Memory B cell (primary cell): Measurements from ENCODE around the gene COL7A1.

ENCODE experiments used
- ATAC-seq: fragments of 150-1000 bp; cut with Tn5 transposase; 2 replicates; pipeline ENCODE4 v1.10.0; 2021; ENCODE audit warnings: low read depth, mild to moderate bottlenecking, moderate library complexity
- DNase-seq, 2 donors: peaks; one replicate each; pipeline ENCODE4 v3.0.0; 2022; ENCODE audit warnings: low spot score in 2 of 2
- H3K27ac Mint-ChIP-seq: one replicate; pipeline ENCODE4 v1.8.0; 2022; ENCODE audit warnings: mild to moderate bottlenecking, moderate library complexity, mixed read lengths
- H3K27me3 Mint-ChIP-seq: one replicate; pipeline ENCODE4 v1.8.0; 2022; ENCODE audit warnings: mixed read lengths
- H3K36me3 Mint-ChIP-seq: one replicate; pipeline ENCODE4 v1.8.0; 2022; ENCODE audit warnings: mild to moderate bottlenecking, mixed read lengths
- H3K4me1 Mint-ChIP-seq: one replicate; pipeline ENCODE4 v1.8.0; 2022; ENCODE audit warnings: mixed read lengths
- H3K4me3 Mint-ChIP-seq: one replicate; pipeline ENCODE4 v1.8.0; 2022; ENCODE audit warnings: mild to moderate bottlenecking, moderate library complexity, mixed read lengths
- H3K9me3 Mint-ChIP-seq: one replicate; pipeline ENCODE4 v1.8.0; 2022; ENCODE audit warnings: mixed read lengths

The COL7A1 gene

DNA sequence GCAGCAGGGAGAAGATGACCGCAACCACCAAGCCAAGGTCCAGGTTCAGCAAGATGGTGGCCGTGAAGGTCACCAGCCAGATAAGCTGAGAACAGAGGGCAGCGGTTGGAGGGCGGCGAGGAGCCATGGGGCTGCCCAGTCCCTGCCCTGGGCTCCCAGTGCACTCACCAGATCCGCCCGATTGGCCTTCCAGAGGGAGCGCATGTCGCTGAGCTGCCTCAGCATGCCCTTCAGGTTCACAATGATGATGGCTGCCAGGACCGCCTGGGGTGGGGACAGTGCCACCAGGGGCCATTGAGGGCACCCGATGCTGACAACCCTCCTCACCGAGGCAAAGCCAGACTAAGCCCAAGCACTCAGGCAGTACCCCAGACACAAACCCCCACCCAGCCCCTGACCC lies 34.8 kb upstream of the COL7A1 start:
- no peak for ATAC-seq
- no peaks in the 10 kb centered on the region for H3K9me3 Mint-ChIP-seq
- H3K27ac Mint-ChIP-seq = no peak overlapping the region
- DNase-seq = no peak
- no peaks in the 10 kb centered on the region for H3K27me3 Mint-ChIP-seq
- peaks cover 5% of the 10 kb centered on the region for H3K36me3 Mint-ChIP-seq
- no peak overlapping the region for H3K4me3 Mint-ChIP-seq
- H3K4me1 Mint-ChIP-seq = peaks cover 6% of the 10 kb centered on the region

DNA sequence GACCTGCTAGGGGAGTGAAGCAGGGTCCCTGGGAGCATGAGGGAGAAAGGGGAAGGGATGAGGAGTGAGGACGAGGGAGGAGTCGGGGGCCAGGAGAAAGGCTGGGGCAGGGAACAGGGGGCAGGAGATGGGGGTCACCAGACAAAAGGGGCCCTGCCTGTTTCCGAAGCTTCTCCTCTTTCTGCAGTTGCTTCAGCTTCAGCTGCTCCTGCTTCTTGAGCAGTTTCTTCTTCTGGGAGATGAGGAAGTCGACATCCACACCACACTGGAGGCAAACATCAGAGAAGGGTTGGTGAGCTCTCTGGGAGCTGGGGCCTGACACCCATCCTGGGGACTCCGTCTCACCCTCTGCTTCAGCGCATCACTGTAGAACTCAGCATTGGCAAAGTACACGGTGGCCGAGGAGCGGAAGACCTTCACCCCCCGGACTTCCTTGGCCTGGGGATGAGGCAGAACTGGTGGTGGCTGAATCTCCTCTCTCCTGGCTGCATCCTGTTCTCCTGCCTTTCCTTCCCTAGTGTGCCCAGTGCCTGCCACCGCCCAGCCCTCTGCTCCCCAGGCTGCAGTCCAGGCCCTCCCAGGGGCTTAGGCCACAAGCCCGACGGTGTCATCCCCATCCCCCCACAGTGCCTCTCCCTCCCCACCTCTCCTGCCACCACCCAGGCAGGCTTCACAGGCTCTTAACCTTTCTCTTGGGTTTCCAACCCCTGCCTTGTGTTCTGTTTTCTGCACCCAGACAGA lies 33.3 kb upstream of the COL7A1 start:
- Mint-ChIP-seq H3K9me3 (no peaks in the 10 kb centered on the region), H3K4me3 (no peak overlapping the region), H3K27ac (no peak overlapping the region), H3K27me3 (no peaks in the 10 kb centered on the region), H3K4me1 (peaks cover 2% of the 10 kb centered on the region), H3K36me3 (peaks cover 5% of the 10 kb centered on the region)
- ATAC-seq (no peak), DNase-seq (no peak)

- H3K4me1 Mint-ChIP-seq = peaks cover 2% of the 10 kb centered on the region
- no peaks in the 10 kb centered on the region for H3K27me3 Mint-ChIP-seq
- H3K36me3 Mint-ChIP-seq = peaks cover 1% of the 10 kb centered on the region
- no peak overlapping the region for H3K4me3 Mint-ChIP-seq
- H3K9me3 Mint-ChIP-seq = no peaks in the 10 kb centered on the region
- no peak for DNase-seq
- no peak overlapping the region for H3K27ac Mint-ChIP-seq
- ATAC-seq = no peak
These were observed 30.5 kb upstream of the COL7A1 start for GRCh38 chr3:48625600-48625999.

DNA sequence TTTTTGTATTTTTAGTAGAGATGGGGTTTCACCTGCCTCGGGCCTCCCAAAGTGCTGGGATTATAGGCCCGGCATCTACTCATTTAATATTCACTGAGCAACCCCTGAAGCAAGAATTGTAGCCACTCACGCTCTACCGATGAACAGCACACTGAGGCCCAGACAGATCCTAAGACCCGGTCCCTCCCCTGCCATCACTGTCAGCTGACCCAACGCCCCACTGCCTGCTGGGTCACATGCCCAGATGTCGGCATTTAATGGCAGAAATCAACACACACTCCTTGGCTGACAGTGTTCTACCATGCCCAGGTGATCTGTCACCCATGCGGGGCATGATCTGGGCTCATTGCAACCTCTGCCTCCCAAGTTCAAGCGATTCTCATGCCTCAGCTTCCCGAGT lies 29.6 kb upstream of the COL7A1 start:
- no peak overlapping the region for H3K27ac Mint-ChIP-seq
- no peak overlapping the region for H3K4me3 Mint-ChIP-seq
- DNase-seq = no peak
- H3K36me3 Mint-ChIP-seq = no peaks in the 10 kb centered on the region
- peaks cover 2% of the 10 kb centered on the region for H3K4me1 Mint-ChIP-seq
- no peaks in the 10 kb centered on the region for H3K9me3 Mint-ChIP-seq
- no peaks in the 10 kb centered on the region for H3K27me3 Mint-ChIP-seq
- ATAC-seq = no peak

DNA sequence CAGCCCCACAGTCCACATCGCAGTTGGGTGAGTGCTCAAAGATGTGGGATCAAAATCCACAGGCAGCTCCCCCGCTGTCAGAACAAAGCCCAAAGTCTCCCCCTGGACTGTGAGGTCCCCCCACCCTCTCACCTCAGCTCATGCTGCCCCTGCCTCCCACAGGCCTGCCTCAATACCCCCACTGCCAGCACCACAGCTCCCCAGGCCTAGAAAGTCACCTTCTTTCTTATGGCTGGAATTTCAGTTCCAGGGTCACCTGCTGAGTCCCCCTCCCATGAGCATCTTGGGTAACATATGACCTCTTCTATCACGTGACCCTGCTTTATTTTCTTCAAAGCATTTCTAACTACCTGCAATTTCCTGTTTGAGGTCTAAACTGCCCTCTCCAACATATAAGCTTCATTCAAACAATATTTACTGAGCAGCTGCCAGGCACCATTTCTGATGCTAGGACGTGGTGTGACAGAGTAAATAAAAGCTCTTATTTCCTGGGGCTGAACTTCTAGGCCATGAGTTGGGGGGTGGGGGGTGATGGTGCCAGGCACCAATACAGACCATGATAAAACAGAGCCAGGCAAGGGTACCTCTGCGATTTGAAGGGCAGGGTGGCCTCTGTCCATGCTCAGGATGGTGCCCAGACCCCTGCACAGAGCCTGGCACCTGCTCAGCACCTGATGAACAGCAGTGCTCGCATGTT lies 28.9 kb upstream of the COL7A1 start:
- no peak overlapping the region for H3K4me3 Mint-ChIP-seq
- H3K27me3 Mint-ChIP-seq = no peaks in the 10 kb centered on the region
- no peaks in the 10 kb centered on the region for H3K36me3 Mint-ChIP-seq
- H3K4me1 Mint-ChIP-seq = peaks cover 2% of the 10 kb centered on the region
- ATAC-seq = no peak
- no peak overlapping the region for H3K27ac Mint-ChIP-seq
- H3K9me3 Mint-ChIP-seq = no peaks in the 10 kb centered on the region
- DNase-seq = no peak

DNA sequence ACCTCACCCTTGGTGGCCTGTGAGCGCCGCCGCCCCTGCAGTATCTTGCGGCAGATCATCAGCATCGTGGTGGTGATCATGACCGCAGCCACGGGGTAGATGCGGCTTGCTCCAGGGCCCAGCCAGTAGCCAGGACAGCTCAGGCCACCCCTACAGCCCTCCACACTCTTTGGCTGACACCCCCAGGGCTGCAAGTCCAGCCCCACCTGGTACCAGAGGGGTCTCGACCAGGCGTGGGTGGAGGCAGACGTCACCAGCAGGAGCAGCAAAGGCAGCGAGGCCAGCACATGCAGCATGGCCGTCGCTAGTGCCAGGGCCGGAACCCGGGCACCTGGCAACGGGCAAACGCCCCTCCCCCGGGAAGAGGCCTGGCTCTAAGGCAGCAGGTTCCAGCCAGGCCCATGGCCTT lies 26.3 kb upstream of the COL7A1 start, which contains the start of gene TMEM89:
Gene TMEM89 (minus strand): TSS at position 309 of the 409 bp plus-strand sequence. CDS start 13 bp downstream, at position 296.
- H3K4me3 Mint-ChIP-seq = no peak within 1 kb of the TSS
- H3K27ac Mint-ChIP-seq = no peak within 1 kb of the TSS
- H3K9me3 Mint-ChIP-seq = no peaks in the 10 kb centered on the region
- no peaks in the 10 kb centered on the region for H3K36me3 Mint-ChIP-seq
- no peak for ATAC-seq
- H3K4me1 Mint-ChIP-seq = peaks cover 2% of the 10 kb centered on the region
- H3K27me3 Mint-ChIP-seq = no peaks in the 10 kb centered on the region
- DNase-seq = no peak

DNA sequence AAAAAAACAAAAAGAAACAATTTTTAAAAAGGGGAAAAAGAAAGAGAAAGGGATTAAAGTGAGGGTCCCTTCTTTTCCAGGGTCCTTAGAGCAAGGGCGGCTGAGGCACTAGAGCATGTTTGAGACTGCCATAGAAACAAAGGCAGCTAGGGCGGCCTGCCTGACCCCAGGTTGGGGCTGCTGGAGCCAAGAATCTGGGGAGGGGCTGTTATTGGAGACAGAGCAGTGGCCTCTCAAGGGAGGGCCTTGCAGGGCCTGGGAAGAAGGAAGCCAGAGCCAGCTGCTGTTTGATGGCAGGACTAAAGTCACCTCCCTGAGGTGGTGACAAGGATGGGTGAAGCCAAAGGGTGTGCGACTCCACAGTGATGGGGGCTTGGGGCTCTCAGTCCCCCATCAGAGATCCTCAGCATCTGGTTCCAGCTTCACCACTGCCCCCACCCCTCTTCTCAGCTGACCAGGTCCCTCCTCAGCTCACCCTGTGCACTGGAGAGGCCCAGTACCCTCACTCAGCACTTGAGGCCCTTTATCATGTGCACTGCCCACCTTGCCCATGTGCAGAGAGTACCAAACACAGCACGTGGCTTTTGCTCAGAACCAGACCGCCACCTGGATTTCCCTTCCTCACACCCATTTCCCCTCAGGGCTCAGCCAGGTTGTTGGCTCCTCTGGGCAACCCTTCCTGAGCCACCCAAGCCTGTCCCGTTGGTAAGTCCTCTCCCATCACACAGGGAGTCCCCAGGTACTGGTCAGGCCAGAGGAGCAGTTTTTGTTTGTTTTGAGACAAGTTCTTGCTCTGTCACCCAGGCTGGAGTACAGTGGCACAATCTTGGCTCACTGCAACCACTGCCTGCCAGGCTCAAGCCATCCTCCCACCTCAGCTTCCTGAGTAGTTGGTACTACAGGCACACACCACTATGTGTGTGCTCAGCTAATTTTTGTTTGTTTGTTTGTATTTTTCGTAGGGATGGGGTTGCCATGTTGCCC lies 24.7 kb upstream of the COL7A1 start:
- no peaks in the 10 kb centered on the region for H3K36me3 Mint-ChIP-seq
- no peak overlapping the region for H3K4me3 Mint-ChIP-seq
- H3K27me3 Mint-ChIP-seq = no peaks in the 10 kb centered on the region
- DNase-seq = no peak
- H3K27ac Mint-ChIP-seq = no peak overlapping the region
- no peaks in the 10 kb centered on the region for H3K9me3 Mint-ChIP-seq
- no peak for ATAC-seq
- peaks cover 2% of the 10 kb centered on the region for H3K4me1 Mint-ChIP-seq

GRCh38 chr3:48617559-48617958 lies 22.4 kb upstream of the COL7A1 start:
- no peak for ATAC-seq
- no peak overlapping the region for H3K4me3 Mint-ChIP-seq
- no peaks in the 10 kb centered on the region for H3K36me3 Mint-ChIP-seq
- peaks cover 2% of the 10 kb centered on the region for H3K4me1 Mint-ChIP-seq
- H3K27me3 Mint-ChIP-seq = no peaks in the 10 kb centered on the region
- H3K9me3 Mint-ChIP-seq = no peaks in the 10 kb centered on the region
- no peak overlapping the region for H3K27ac Mint-ChIP-seq
- no peak for DNase-seq

GRCh38 chr3:48614044-48614443 lies 18.9 kb upstream of the COL7A1 start:
- Mint-ChIP-seq H3K36me3 (peaks cover 2% of the 10 kb centered on the region), H3K9me3 (no peaks in the 10 kb centered on the region), H3K27me3 (no peaks in the 10 kb centered on the region), H3K27ac (no peak overlapping the region), H3K4me1 (peaks cover 4% of the 10 kb centered on the region), H3K4me3 (no peak overlapping the region)
- ATAC-seq (no peak), DNase-seq (no peak)

- peaks cover 9% of the 10 kb centered on the region for H3K4me1 Mint-ChIP-seq
- no peak for DNase-seq
- H3K4me3 Mint-ChIP-seq = no peak overlapping the region
- H3K27me3 Mint-ChIP-seq = no peaks in the 10 kb centered on the region
- H3K27ac Mint-ChIP-seq = no peak overlapping the region
- H3K36me3 Mint-ChIP-seq = peaks cover 5% of the 10 kb centered on the region
- no peaks in the 10 kb centered on the region for H3K9me3 Mint-ChIP-seq
- no peak for ATAC-seq
These were observed 17.2 kb upstream of the COL7A1 start for GRCh38 chr3:48612309-48612708.

- Mint-ChIP-seq H3K9me3 (no peaks in the 10 kb centered on the region), H3K36me3 (peaks cover 6% of the 10 kb centered on the region), H3K27ac (peak within 1 kb of the TSS; percentile 99)
These were observed 14.2 kb upstream of the COL7A1 start, which contains the start of gene UQCRC1 for GRCh38 chr3:48609088-48610005. TSS of gene UQCRC1 (minus strand) at chr3:48609646. CDS start at chr3:48609620, 26 bp downstream.

DNA sequence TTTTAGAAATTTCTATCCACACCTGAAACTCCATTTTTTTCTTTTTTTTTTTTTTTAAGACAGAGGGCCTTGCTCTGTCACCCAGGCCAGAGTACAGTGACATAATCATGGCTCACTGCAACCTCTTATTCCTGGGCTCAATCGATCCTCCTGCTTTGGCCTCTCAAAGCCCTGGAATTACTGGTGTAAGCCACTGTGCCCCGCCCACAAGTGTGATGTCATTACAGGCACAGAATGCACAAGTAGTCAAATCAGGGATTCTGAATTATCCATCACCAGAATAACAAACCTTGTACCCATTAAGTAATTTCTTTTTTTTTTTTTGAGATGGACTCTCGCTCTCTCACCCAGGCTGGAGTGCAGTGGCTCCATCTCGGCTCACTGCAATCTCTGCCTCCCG lies 12.4 kb upstream of the COL7A1 start:
- peak overlapping the region; percentile 17 for H3K4me3 Mint-ChIP-seq

More at GRCh38 chr3:48609088-48610005, 14.2 kb upstream of the COL7A1 start, which contains the start of gene UQCRC1:
- Mint-ChIP-seq H3K4me3 (peak within 1 kb of the TSS; percentile 100), H3K27me3 (no peaks in the 10 kb centered on the region), H3K4me1 (peaks cover 9% of the 10 kb centered on the region)
- ATAC-seq = peak; percentile 98
- peak; percentile 88 to 91 for DNase-seq

DNA sequence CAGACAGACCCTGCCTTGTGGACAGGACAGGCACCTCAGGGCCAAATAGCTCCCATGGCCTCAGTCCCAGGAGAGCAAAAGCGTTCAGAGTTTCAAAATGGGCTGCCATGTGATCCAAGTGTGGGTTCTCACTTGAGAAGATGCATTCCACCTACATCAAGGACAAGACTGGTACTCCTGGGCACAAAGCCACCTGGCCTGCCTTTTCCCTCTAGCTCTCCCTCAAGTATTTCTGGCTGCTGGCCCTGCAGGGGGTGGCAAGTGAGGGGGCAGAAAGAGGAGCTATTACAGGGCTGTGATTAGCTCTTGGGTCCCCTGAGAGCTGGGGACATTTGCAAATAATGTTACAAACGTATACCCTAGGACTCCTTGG lies 6.5 kb upstream of the COL7A1 start:
- Mint-ChIP-seq H3K36me3 (peaks cover 31% of the 10 kb centered on the region), H3K27ac (no peak overlapping the region), H3K4me1 (peaks cover 3% of the 10 kb centered on the region), H3K9me3 (no peaks in the 10 kb centered on the region), H3K27me3 (no peaks in the 10 kb centered on the region), H3K4me3 (no peak overlapping the region)
- DNase-seq (no peak), ATAC-seq (no peak)

More for the DNA sequence above, 12.4 kb upstream of the COL7A1 start:
- Mint-ChIP-seq H3K36me3 (peaks cover 12% of the 10 kb centered on the region), H3K9me3 (no peaks in the 10 kb centered on the region), H3K27ac (no peak overlapping the region), H3K4me1 (peaks cover 9% of the 10 kb centered on the region), H3K27me3 (no peaks in the 10 kb centered on the region)
- DNase-seq = no peak
- ATAC-seq = no peak
